GM10266 (cell line): Measurements from ENCODE around the gene FUT4.

ENCODE experiments used
- DNase-seq: peaks from one replicate; pipeline ENCODE4 v3.0.0; 2012; ENCODE audit errors: extremely low spot score
- TF ChIP-seq, protein P1 (sequence below): IDR thresholded peaks from 2 replicates; pipeline ENCODE4 v1.5.1; 2012; ENCODE audit warnings: mild to moderate bottlenecking, low read depth; ENCODE audit not compliant: control insufficient read depth, insufficient read depth; ENCODE audit errors: missing control alignments

The FUT4 gene

DNA sequence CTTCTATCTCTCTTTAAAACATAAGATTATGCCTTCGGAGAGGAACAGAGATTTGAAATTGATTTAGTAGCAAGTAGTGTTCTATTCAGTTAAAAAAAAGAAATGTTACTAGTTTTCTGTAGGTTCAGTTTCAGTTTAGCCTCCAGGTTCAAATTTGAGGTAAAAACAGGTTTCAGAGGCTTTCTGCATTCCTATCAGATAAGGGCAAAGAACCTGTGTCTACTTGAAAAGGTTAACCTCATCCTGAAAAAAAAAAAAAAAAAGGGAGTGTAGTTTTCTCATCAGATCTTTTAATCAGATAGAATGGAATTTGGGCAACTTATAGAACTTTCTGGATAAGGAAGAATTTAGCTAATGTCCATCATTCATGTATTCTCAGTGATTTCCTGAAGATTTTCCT, 19.4 kb upstream of the FUT4 start:
- TF ChIP-seq, protein P1, sequence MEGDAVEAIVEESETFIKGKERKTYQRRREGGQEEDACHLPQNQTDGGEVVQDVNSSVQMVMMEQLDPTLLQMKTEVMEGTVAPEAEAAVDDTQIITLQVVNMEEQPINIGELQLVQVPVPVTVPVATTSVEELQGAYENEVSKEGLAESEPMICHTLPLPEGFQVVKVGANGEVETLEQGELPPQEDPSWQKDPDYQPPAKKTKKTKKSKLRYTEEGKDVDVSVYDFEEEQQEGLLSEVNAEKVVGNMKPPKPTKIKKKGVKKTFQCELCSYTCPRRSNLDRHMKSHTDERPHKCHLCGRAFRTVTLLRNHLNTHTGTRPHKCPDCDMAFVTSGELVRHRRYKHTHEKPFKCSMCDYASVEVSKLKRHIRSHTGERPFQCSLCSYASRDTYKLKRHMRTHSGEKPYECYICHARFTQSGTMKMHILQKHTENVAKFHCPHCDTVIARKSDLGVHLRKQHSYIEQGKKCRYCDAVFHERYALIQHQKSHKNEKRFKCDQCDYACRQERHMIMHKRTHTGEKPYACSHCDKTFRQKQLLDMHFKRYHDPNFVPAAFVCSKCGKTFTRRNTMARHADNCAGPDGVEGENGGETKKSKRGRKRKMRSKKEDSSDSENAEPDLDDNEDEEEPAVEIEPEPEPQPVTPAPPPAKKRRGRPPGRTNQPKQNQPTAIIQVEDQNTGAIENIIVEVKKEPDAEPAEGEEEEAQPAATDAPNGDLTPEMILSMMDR = no peak
- no peak for DNase-seq

DNA sequence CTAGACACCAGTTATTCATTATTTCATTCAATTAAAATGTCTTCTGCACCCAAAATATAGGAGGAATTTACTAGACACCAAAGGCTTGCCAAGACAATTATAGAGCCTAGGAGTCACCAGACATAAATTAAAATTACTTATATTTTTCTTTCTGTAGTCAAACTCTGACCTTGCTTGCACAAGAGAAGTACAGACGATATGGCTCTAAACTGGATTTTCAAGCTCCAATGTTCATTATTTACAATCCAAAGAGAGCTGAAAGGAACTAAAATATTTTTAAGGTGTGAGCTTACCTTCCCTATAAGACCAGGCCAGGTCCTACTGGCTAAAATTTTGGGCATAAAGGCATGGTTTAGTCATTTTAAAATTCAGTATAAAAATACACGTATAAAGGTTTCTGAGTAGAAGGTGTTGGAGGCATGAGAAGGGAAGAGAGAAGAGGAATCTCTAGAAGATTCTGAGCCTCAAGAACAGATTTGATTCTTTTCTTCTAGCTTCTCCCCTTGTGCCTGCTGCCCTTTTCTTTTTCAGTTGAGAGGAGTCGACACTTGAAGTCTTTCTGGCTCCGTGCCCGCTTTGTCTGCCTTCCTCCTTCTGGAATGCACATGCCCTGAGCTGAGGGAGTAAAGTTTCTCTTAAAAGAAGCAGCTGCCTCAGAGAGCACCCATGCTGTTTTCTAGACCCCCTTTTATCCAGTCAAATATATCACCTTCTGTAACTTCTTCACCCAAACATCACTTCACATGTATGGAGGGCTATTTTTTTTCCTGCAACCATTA, 18.0 kb upstream of the FUT4 start:
- TF ChIP-seq, protein P1 = no peak
- DNase-seq = no peak

DNA sequence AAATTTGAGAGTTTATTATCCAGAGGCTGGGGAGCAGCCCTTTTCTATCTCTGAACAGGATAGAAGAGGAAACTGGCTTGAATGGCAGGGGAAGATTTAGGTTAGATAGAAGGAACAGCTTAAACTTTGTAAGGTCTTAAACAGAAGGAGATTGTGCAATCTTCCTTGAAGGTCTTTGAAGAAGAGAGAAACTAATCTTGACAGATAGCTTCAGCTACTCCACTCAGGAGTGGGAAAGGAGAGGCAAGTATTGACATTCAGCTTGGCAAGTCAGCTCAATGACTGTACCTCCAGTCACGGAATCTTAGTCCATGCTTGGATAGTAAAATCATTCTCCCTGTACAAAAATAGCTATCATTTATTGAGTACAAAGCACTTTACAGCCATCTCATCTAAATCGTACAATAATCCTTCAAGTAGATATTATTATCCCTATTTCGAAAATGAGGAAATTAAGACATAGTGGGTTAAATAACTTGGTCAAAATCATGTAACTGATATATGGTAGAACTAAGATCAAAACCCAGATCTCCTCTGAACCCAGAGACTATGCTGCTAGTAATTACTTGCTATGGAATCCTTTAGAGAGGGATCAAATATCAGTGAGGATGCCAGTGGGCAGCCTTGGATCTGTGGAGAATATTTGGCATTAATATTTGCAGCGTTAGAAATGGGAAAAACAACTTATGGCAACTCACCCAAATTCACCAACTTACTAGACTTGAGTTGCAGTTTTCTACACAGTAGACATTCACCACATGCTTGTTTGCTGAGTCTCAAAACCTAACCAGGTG, 16.9 kb upstream of the FUT4 start:
- TF ChIP-seq, protein P1 = no peak
- DNase-seq = no peak

DNA sequence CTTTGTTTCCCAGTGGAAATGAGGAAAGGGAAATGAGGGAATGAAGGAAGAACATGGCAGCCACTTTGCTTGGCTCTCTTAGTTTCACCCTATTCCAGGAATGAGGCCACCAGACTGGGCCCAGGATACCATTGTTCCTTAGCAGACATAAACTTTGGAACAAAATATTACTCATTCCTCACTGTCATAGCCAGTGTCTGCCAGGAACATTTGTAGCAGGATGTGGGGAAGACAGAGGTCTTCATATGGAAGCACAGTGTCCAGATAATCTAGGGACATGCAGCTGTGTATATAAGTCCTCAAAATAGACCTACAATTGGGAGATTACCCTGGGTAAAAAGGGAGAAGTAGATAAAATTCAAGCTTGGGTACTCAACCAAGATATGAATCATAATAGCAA, 15.2 kb upstream of the FUT4 start:
- TF ChIP-seq, protein P1 = no peak

DNA sequence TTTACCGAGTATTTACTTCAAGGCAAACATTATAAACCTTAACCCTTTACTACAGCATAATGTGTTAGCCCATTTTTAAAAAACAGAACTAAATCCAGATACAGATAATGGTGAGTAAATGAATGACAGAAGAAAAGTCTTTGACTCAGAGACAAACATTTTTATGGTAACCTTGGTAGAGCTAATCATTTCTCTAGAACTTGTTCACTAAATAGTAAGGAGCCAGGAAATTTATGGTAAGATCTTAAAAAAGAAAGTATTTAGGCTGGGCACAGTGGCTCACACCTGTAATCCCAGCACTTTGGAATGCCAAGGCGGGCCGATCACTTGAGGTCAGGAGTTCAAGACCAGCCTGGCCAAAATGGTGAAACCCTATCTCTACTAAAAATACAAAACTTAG, 11.5 kb upstream of the FUT4 start:
- TF ChIP-seq, protein P1 = no peak
- no peak for DNase-seq

More for the DNA sequence above, 15.2 kb upstream of the FUT4 start:
- no peak for DNase-seq

DNA sequence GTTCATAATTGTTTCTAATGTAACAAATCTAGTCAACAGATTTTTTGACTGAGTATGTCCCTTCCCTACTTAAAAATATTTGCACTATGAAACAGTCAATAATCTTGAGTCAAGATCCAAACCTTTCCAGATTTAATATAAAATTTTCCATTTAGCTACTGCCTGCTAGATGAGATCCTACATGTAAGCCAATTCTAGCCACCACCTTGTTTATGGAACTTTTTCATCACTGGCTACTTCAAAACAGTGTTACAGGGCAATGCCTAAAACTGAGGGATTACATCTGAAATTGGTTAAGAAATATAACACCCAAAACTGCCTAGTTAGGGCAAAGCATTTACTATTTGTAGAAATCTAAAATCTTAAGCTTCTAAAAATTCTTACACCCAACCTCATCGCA, 10.5 kb upstream of the FUT4 start:
- TF ChIP-seq, protein P1 = no peak
- DNase-seq = no peak
